ENCODE data around the gene GATB.

The GATB gene

DNA sequence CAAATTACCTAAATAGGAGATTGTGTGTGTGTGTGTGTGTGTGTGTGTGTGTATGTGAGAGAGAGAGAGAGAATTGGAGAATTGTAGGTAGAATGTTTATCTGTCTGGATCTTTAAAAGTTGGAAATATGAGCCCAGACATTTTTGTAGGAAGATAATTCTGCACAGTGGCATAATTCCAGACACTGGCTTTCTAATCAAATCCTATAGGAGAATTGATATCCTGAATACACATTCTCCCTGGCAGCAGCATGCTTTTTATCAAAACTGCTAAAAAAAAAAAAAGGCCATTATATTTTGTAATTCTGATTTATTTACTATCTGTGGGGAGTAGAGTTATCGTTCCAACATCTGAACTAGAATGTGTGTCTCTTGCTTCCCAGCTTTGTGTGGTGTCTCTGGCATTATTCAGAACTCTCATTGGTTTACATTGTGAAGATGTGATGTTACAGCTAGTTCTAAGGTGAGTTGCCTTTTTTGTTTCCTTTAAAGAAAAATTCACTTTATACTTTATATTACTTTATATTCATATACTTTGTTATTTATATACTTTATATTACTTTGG lies 122.4 kb downstream of the GATB start:
- Histone ChIP-seq H3K4me3 (ENCODE audit: insufficient read depth, low read length, poor library complexity, severe bottlenecking) (no peak overlapping the region), H3K27ac (ENCODE audit: low read depth, low read length) (no peak overlapping the region), H3K9ac (ENCODE audit: low read length) (no peak overlapping the region), H3K9me3 (ENCODE audit: insufficient read depth, low read length) (no peaks in the 10 kb centered on the region), H3F3A (ENCODE audit: insufficient read depth) (no peaks in the 10 kb centered on the region), H3K36me3 (ENCODE audit: low read length) (no peaks in the 10 kb centered on the region), H2AFZ (ENCODE audit: low read depth, low read length, severe bottlenecking) (no peak overlapping the region), H3K79me2 (ENCODE audit: insufficient read depth, low read length) (no peaks in the 10 kb centered on the region), H4K20me1 (ENCODE audit: low read depth, low read length) (no peaks in the 10 kb centered on the region), H3K9me2 (replicated peaks; ENCODE audit: insufficient read depth, low read length) (0 out of 2 replicates have a peak, but pooled peaks cover 3% of the 10 kb centered on the region), H3K27me3 (ENCODE audit: low read length) (no peaks in the 10 kb centered on the region), H3K4me2 (ENCODE audit: low read depth, low read length, poor library complexity, severe bottlenecking) (no peak overlapping the region)
- TF ChIP-seq, protein P1, sequence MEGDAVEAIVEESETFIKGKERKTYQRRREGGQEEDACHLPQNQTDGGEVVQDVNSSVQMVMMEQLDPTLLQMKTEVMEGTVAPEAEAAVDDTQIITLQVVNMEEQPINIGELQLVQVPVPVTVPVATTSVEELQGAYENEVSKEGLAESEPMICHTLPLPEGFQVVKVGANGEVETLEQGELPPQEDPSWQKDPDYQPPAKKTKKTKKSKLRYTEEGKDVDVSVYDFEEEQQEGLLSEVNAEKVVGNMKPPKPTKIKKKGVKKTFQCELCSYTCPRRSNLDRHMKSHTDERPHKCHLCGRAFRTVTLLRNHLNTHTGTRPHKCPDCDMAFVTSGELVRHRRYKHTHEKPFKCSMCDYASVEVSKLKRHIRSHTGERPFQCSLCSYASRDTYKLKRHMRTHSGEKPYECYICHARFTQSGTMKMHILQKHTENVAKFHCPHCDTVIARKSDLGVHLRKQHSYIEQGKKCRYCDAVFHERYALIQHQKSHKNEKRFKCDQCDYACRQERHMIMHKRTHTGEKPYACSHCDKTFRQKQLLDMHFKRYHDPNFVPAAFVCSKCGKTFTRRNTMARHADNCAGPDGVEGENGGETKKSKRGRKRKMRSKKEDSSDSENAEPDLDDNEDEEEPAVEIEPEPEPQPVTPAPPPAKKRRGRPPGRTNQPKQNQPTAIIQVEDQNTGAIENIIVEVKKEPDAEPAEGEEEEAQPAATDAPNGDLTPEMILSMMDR (IDR thresholded peaks at IDR 0.05; ENCODE audit: insufficient read depth, low read length, poor library complexity, severe bottlenecking) = no peak
- no peak for TF ChIP-seq EZH2phosphoT487 (conservative IDR thresholded peaks at IDR 0.05; ENCODE audit: low read length)

DNA sequence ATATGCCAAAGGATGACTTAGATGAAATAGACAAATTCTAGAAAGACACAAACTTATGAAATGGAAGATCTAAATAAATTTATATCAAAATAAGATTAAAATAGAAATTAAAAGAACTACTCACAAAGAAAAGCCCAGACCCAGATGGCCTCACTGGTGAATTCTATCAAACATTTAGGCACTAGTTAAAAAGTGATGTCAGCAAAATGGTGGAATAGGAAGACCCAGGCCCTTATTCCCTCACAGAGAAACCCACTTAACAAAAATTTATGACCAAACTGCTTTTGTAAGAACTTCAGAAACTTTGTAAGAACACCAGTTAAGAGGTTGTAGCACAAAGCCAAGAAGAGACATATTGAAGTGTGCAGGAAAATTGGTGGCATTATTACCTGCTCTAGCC lies 129.5 kb downstream of the GATB start:
- no peak overlapping the region for H3K9ac ChIP-seq (ENCODE audit: low read length)
- H3K4me2 ChIP-seq (ENCODE audit: low read depth, low read length, poor library complexity, severe bottlenecking) = no peak overlapping the region
- no peak overlapping the region for H3K27ac ChIP-seq (ENCODE audit: low read depth, low read length)
- H3K36me3 ChIP-seq (ENCODE audit: low read length) = no peaks in the 10 kb centered on the region
- no peaks in the 10 kb centered on the region for H4K20me1 ChIP-seq (ENCODE audit: low read depth, low read length)
- H3K27me3 ChIP-seq (ENCODE audit: low read length) = no peaks in the 10 kb centered on the region
- TF ChIP-seq, protein P1 (IDR thresholded peaks at IDR 0.05; ENCODE audit: insufficient read depth, low read length, poor library complexity, severe bottlenecking) = no peak
- TF ChIP-seq EZH2phosphoT487 (conservative IDR thresholded peaks at IDR 0.05; ENCODE audit: low read length) = no peak
- H3F3A ChIP-seq (ENCODE audit: insufficient read depth) = no peaks in the 10 kb centered on the region
- H3K4me3 ChIP-seq (ENCODE audit: insufficient read depth, low read length, poor library complexity, severe bottlenecking) = no peak overlapping the region
- H3K79me2 ChIP-seq (ENCODE audit: insufficient read depth, low read length) = no peaks in the 10 kb centered on the region
- 0 out of 2 replicates have a peak, but pooled peaks cover 4% of the 10 kb centered on the region for H3K9me2 ChIP-seq (replicated peaks; ENCODE audit: insufficient read depth, low read length)
- H3K9me3 ChIP-seq (ENCODE audit: insufficient read depth, low read length) = no peaks in the 10 kb centered on the region
- H2AFZ ChIP-seq (ENCODE audit: low read depth, low read length, severe bottlenecking) = no peak overlapping the region

DNA sequence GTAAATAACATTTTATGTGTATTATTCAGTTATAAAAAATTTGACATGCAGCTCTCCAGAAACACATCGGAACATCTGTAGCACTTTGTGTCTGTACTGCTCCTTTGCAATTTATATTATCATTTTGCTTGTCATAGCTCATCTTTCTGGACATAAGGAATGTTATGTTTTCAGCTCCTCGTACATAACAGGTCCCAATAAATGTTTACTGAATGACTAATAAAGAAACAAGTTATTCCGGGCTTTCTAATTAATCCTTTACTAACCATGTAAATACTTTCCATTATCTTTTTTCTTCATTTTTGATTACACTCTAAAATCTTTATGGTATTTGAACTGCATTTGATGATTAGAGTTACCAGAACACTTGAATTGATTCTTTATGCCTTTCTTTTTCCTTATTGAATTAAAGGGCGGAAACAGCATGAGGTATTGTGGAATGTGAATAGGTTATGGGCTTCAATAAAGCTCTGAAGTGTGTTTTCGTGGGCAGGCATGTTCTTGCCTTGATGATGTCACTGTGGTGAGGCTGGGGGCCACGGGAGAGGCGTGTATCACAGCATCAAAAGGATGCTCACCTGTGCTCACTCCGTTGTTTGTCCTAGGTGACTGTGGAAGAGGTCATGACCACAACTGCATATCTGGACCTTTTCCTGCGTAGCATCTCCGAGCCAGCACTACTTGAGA lies 131.6 kb downstream of the GATB start:
- no peak overlapping the region for H2AFZ ChIP-seq (ENCODE audit: low read depth, low read length, severe bottlenecking)

More for the DNA sequence above, 131.6 kb downstream of the GATB start:
- no peaks in the 10 kb centered on the region for H3K27me3 ChIP-seq (ENCODE audit: low read length)
- no peaks in the 10 kb centered on the region for H3K9me3 ChIP-seq (ENCODE audit: insufficient read depth, low read length)
- no peaks in the 10 kb centered on the region for H4K20me1 ChIP-seq (ENCODE audit: low read depth, low read length)
- no peak overlapping the region for H3K9ac ChIP-seq (ENCODE audit: low read length)
- no peak overlapping the region for H3K4me3 ChIP-seq (ENCODE audit: insufficient read depth, low read length, poor library complexity, severe bottlenecking)
- H3K27ac ChIP-seq (ENCODE audit: low read depth, low read length) = no peak overlapping the region
- H3F3A ChIP-seq (ENCODE audit: insufficient read depth) = no peaks in the 10 kb centered on the region
- H3K9me2 ChIP-seq (replicated peaks; ENCODE audit: insufficient read depth, low read length) = 0 out of 2 replicates have a peak, but pooled peaks cover 4% of the 10 kb centered on the region
- no peak for TF ChIP-seq EZH2phosphoT487 (conservative IDR thresholded peaks at IDR 0.05; ENCODE audit: low read length)
- TF ChIP-seq, protein P1 (IDR thresholded peaks at IDR 0.05; ENCODE audit: insufficient read depth, low read length, poor library complexity, severe bottlenecking) = no peak
- no peaks in the 10 kb centered on the region for H3K79me2 ChIP-seq (ENCODE audit: insufficient read depth, low read length)
- no peak overlapping the region for H3K4me2 ChIP-seq (ENCODE audit: low read depth, low read length, poor library complexity, severe bottlenecking)
- no peaks in the 10 kb centered on the region for H3K36me3 ChIP-seq (ENCODE audit: low read length)

Measured in SU-DHL-6 (cell line).